MCF 10A (cell line): ENCODE measurements around the gene HEPACAM. TPM values are rescaled to one million over a fixed set of nuclear protein-coding genes. Genes with fewer than 3 reads are reported as not detected.

Source experiments
- BruUV-seq: library from RNA; stranded (reverse); fragments of 400-500 nt; replicated peaks from 2 replicates; lab custom pipeline; 2021; lab: Mats Ljungman, UMichigan
- CTCF ChIA-PET: fragments of 300-600 bp; sonication (Branson Sonifier 250); formaldehyde crosslinking; extraction: SDS; loops from one replicate; lab custom pipeline; 2021; ENCODE audit warnings: antibody characterized with exemption, inconsistent platforms; lab: Yijun Ruan, JAX
- POLR2A ChIA-PET: fragments of 300-600, 350-650 bp; sonication (Branson Sonifier 250); formaldehyde crosslinking; extraction: SDS; loops from one replicate; lab custom pipeline; 2020; ENCODE audit warnings: antibody characterized with exemption, inconsistent platforms; lab: Yijun Ruan, JAX
- DNase-seq: peaks from one replicate; pipeline ENCODE4 v3.0.0-alpha.2; 2018; ENCODE audit not compliant: unreplicated experiment
- H3K27ac Mint-ChIP-seq: one replicate; pipeline ENCODE4 v1.8.0; 2022; ENCODE audit warnings: mild to moderate bottlenecking, low read depth, mixed read lengths; ENCODE audit not compliant: unreplicated experiment
- H3K27me3 Mint-ChIP-seq: one replicate; pipeline ENCODE4 v1.8.0; 2022; ENCODE audit warnings: mixed read lengths; ENCODE audit not compliant: insufficient read depth, unreplicated experiment
- H3K36me3 Mint-ChIP-seq: one replicate; pipeline ENCODE4 v1.8.0; 2022; ENCODE audit warnings: mild to moderate bottlenecking, moderate library complexity, mixed read lengths; ENCODE audit not compliant: insufficient read depth, unreplicated experiment
- H3K4me1 Mint-ChIP-seq: one replicate; pipeline ENCODE4 v1.8.0; 2022; ENCODE audit warnings: mixed read lengths; ENCODE audit not compliant: insufficient read depth, unreplicated experiment
- H3K4me3 Mint-ChIP-seq: one replicate; pipeline ENCODE4 v1.8.0; 2022; ENCODE audit warnings: mild to moderate bottlenecking, moderate library complexity, mixed read lengths; ENCODE audit not compliant: unreplicated experiment
- H3K9me3 Mint-ChIP-seq: one replicate; pipeline ENCODE4 v1.8.0; 2022; ENCODE audit warnings: mixed read lengths; ENCODE audit not compliant: unreplicated experiment
- CTCF ChIP-seq: fragments of 200-600 bp; IDR thresholded peaks from one replicate; pipeline ENCODE4 v1.8.0; 2022; ENCODE audit warnings: antibody characterized with exemption, mild to moderate bottlenecking; ENCODE audit not compliant: unreplicated experiment
- intact Hi-C: fragments of 100-400 bp; cut with micrococcal nuclease; formaldehyde crosslinking; loops from 2 replicates; pipeline ENCODE4 v1.14.1; 2022
- total RNA-seq: library from RNA; stranded (reverse); gene quantifications from 2 replicates; pipeline ENCODE4 v1.2.3, GENCODE V29; 2022

HEPACAM gene
- total RNA-seq, 1 experiment from 2014 or later = not detected

GRCh38 chr11:124920870-124921609 lies 14.8 kb downstream of the HEPACAM start:
- BruUV-seq = no TSS peak
- Mint-ChIP-seq H3K4me3 (no peak overlapping the region), H3K27ac (no peak overlapping the region), H3K27me3 (no peaks in the 10 kb centered on the region), H3K4me1 (no peaks in the 10 kb centered on the region), H3K9me3 (no peaks in the 10 kb centered on the region), H3K36me3 (no peaks in the 10 kb centered on the region)
- TF ChIP-seq CTCF = no peak
- CTCF ChIA-PET = interaction anchor here (0.6 kb wide), 2 partner anchors 14 to 50 kb away, joined by 3 to 5 read pairs; no protein-coding TSS in a partner anchor
- DNase-seq = no peak
- POLR2A ChIA-PET = no interaction called here
- intact Hi-C loops = no loop called here

- H3K4me3 Mint-ChIP-seq = no peak overlapping the region
- H3K4me1 Mint-ChIP-seq = no peaks in the 10 kb centered on the region
- CTCF ChIA-PET = interaction anchor here (0.6 kb wide), 2 partner anchors 14 to 49 kb away, joined by 3 to 5 read pairs; no protein-coding TSS in a partner anchor
- TF ChIP-seq CTCF = no peak
- no peaks in the 10 kb centered on the region for H3K9me3 Mint-ChIP-seq
- H3K36me3 Mint-ChIP-seq = no peaks in the 10 kb centered on the region
- DNase-seq = no peak
- no peaks in the 10 kb centered on the region for H3K27me3 Mint-ChIP-seq
- intact Hi-C loops = no loop called here
- BruUV-seq = no TSS peak
- POLR2A ChIA-PET = no interaction called here
- H3K27ac Mint-ChIP-seq = no peak overlapping the region
Observed at GRCh38 chr11:124920356-124920755, 15.5 kb downstream of the HEPACAM start.

- intact Hi-C loops = no loop called here
- ChIA-PET CTCF (no interaction called here), POLR2A (interaction anchor here (1.1 kb wide), 1 partner anchor 22 kb away, joined by 3 read pairs; no protein-coding TSS in a partner anchor)
- H3K27me3 Mint-ChIP-seq = no peaks in the 10 kb centered on the region
- DNase-seq = no peak
- H3K27ac Mint-ChIP-seq = no peak overlapping the region
- no peaks in the 10 kb centered on the region for H3K36me3 Mint-ChIP-seq
- no peak for TF ChIP-seq CTCF
- no peak overlapping the region for H3K4me3 Mint-ChIP-seq
- H3K4me1 Mint-ChIP-seq = no peaks in the 10 kb centered on the region
- no TSS peak for BruUV-seq
- H3K9me3 Mint-ChIP-seq = no peaks in the 10 kb centered on the region
Observed at GRCh38 chr11:124919898-124920297, 15.9 kb downstream of the HEPACAM start.

GRCh38 chr11:124918950-124919349 lies 16.9 kb downstream of the HEPACAM start, which contains the start of gene HEPN1:
TSS of gene HEPN1 (plus strand) at chr11:124919250.
- no peak within 1 kb of the TSS for H3K4me3 Mint-ChIP-seq
- ChIA-PET POLR2A (interaction anchor here (1.1 kb wide), 1 partner anchor 21 kb away, joined by 3 read pairs; no protein-coding TSS in a partner anchor), CTCF (interaction anchor here (0.6 kb wide), 1 partner anchor 27 kb away, joined by 4 read pairs; no protein-coding TSS in a partner anchor)
- no peak for DNase-seq
- intact Hi-C loops = no loop called here
- no peaks in the 10 kb centered on the region for H3K4me1 Mint-ChIP-seq
- no peak within 1 kb of the TSS for H3K27ac Mint-ChIP-seq
- H3K9me3 Mint-ChIP-seq = no peaks in the 10 kb centered on the region
- no TSS peak for BruUV-seq
- no peak for TF ChIP-seq CTCF
- H3K36me3 Mint-ChIP-seq = no peaks in the 10 kb centered on the region
- H3K27me3 Mint-ChIP-seq = no peaks in the 10 kb centered on the region
